EH (cell line): Measurements from ENCODE around the gene EGFLAM.

Experiments used
- DNase-seq: peaks from one replicate; pipeline ENCODE4 v3.0.0-alpha.2; 2015; ENCODE audit warnings: low read depth

EGFLAM gene

GRCh38 chr5:38258319-38259061, at the start of gene EGFLAM:
Gene EGFLAM, plus strand, starts transcription at chr5:38258559. Its CDS starts 196 bp downstream, at chr5:38258755.
- DNase-seq: peak; percentile 3

DNA sequence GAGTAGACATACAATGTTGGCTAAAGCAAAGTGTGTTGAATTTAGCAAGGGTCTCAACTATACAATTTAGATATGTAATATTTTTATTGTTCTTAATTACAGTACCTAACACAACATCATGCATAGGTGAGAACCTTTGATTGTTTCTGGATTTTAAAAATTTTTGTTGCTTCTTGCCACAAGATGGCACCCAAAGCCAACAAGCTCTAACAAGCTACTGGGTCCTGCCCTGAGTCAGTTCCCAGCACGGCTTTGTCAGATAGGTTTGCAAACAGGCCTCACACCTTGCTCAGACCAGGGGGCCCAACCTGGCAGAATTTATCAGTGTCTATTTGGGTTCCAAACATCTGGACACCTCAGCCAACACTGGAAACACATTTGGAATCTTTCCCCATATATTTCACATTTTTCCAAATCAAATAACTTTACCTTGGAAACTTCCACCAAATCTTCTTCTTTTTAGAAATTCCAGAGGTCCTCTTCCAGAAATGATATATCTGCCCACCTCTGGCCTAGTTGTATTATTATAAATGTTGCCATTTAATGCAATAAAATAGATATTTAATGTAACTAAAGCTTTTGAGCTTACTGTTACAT, 49.5 kb upstream of the EGFLAM start:
- DNase-seq: peak; percentile 32

DNA sequence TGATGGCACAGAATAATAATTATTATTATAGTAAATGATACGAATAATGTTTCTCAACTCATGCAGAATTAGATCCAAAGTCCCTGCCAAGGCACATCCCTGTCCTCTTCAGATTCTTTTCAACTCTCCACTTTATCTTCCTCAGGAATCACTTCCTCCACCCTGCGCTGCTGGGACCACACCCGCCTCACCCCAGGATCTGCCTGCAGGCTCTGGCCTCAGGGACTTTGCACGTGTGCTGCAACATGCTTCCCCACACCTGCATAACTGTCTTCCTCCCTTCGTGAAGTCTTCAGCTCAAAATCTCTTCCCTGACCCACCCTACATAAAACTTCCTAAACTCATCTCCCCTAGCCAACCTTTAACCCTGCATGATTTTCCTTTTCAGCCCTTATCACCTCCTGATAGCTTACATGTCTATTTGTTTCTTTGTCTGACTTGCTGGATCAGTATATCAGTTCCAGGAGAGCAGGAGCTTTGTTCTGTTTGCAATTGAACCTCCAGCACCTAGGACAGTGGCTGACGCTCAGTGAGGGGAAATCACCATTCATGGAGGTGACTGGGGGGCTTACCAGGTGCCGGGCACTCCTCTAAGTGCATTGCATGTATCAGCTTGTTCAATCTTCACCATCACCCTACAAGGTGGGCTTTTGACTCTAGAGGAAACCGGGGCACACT, 47.5 kb upstream of the EGFLAM start:
- DNase-seq: no peak

- DNase-seq: no peak
Measured at GRCh38 chr5:38211354-38211710, 47.0 kb upstream of the EGFLAM start.

DNA sequence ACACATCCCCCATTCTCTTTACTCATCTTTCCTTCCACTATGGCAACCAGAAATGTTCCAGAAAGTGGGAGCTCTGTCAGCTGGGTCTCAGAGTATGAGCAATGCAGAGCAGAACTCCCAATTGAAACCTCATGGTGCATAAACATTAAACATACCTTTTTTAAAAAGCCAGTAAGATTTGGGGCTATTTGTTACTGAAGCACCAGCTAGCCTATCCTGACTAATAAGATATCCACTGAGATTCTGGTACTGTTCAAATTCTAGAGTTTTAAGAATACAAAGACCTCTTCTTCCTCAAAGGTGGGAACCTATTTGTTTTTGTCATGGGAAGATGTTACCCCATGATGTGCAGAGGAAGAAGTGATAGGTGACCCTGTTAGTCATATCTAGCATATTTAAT, 46.1 kb upstream of the EGFLAM start:
- no peak for DNase-seq

DNA sequence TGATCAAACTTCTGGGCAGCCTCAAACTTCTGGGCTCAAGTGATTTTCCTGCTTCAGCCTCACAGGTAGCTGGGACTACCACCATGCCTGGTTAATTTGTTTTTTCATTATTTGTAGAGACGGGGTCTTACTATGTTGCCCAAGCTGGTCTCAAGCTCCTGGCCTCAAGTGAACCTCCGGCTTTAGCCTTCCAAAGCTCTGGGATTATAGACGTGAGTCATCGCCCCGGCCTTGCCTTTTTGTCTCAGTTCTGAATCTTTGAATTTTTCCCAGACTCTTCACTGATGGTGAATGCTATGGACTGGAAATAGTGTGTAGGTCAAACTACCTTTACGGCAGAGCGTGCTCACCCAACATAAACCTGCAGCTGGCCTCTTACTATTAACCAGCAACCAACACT, 32.3 kb upstream of the EGFLAM start:
- no peak for DNase-seq

DNA sequence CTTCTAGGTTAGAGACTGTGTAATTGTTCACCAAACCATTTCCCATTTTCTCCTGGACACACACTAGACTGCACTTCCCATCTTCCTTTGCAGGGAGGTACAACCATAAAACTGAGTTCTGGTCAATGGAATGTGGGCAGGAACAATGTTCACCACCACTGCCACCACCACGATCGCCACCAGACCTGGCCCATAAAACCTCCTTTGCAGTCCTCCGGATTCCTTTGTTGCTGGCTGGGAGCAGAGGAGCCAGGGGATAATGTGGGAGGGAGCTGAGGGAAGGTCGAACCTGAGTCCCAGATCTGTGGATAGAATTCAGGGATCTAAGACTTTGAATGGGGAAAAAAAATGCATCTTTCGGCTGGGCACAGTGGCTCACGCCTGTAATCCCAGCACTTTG, 29.4 kb upstream of the EGFLAM start:
- DNase-seq: no peak

DNA sequence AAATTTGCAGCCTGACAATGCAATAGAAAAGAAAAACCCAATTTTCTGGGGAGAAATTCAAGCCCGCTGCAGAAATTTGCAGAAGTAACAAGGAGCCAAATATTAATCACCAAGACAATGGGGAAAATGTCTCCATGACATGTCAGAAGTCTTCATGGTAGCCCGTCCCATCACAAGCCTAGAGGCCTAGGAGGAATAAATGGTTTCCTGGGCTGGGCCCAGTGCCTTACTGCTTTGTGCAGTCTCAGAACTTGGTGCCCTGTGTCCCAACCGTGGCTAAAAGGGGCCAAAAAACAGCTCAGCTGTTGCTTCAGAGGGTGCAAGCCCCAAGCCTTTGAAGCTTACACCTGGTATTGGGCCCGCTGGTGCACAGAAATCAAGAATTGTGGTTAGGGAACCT, 23.6 kb upstream of the EGFLAM start:
- no peak for DNase-seq

- no peak for DNase-seq
Measured at GRCh38 chr5:38237681-38238080, 20.7 kb upstream of the EGFLAM start.

DNA sequence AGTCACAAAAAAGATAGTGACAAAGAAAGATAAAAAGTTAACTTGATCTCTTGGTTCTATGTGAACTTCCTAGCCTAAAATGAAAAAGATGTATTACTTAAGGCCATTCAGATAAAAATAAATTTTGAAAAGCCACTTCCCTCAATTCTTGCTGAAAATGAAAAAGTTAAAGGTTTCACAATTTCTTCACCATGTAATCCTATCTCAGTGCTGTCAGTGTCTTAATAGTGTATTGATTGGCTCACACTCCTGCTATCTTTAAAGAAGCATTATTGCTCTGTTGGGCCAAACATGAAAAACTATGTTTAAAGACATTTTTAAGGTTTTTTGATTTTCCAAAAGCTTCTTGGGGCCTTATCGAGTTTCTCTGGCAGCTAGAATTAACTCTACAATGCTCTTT, 18.1 kb upstream of the EGFLAM start:
- no peak for DNase-seq

DNA sequence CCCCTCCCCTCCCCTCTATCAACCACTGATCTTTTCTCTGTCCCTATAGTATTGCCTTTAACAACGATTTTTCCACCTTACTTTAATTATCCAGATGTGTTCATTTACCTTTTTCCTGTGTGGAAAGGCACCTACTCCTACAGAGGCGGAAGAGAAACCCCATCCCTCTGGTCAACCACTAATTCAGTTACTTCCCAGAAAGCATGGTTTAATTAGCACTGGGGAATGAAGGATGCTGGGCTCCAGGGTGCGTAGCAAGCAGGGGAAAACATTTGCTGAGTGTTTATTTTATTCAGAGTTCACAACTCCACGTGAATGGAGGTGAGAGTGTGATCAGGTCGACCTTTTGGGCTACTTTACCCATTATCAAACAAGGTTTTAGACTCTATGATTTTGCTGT, 16.7 kb upstream of the EGFLAM start:
- no peak for DNase-seq

- DNase-seq: no peak
Measured at GRCh38 chr5:38245307-38245706, 13.1 kb upstream of the EGFLAM start.

- DNase-seq: no peak
Measured at GRCh38 chr5:38249301-38249700, 9.1 kb upstream of the EGFLAM start.

DNA sequence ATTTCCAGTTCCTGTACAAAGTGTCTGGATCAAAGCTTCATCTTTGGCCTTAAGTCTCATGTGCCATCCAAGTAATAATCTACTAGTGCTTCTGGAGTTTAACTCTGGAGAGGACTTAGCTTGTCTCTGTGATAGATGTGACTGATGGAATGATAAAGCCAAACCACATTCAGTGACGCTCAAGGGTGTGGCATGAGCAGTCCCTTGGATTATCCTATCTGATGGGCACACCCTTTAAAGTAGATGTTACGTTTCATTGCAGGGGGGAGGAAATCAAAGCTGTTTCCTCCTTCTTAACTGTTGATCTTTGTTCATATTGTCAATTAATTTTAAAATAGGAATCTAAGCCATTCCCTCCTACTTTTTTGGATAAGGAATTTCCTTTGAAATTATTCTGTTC, 8.5 kb upstream of the EGFLAM start:
- no peak for DNase-seq

- no peak for DNase-seq
Measured at GRCh38 chr5:38250763-38251448, 7.5 kb upstream of the EGFLAM start.

GRCh38 chr5:38253759-38254158, 4.6 kb upstream of the EGFLAM start:
- DNase-seq: no peak

DNA sequence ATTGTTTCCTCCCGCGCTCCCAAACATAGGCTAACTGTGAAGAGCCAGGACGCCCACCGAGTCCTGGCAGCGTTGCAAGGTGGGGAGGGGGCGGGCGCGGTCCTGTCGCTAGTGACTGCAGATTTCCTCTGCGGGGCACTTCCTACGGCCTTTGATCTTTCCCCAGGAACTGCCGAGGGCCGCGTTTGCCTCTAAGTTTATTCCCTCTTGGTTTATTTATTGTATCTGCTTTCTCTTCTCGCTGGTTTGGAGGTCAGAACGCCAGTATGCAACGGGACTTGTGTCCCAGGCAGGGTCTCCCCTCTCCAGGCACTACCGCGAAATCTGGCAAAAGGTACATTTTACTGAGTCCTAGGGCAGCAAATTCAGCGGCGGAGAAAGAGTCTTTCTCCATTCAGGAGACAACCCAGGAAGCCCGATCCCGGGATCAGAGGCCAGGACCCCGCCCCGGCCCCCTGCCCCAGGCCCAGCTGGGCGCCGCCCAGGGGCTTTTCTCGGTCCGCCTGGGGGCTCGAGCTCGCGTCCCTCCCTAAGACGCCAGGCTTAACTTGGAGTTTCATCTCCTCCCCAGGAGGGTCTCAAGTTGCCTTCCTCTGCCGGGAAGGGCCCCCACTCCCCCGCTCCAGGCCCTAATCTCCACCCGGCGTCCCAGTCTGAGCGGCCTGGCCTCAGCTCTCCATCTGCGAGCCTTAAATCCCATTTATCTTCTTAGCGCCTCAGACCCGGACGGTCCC, 884 bp upstream of the EGFLAM start:
- no peak for DNase-seq

DNA sequence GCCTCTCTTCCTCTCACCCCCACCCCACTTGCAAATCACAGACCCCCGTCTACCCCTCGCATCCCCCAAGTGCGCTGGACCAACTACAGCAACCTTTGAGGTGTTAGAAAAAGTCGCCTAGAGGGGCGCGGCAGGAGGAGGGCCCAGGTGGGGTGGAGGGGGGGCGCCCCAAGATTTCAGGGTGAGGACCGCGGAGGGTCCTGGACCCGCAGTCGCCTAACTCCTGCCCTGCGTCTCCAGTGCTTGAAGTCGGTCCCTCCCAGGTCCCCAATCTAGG, 379 bp upstream of the EGFLAM start:
- DNase-seq: no peak

GRCh38 chr5:38259062-38259808, 876 bp downstream of the EGFLAM start:
- no peak for DNase-seq

GRCh38 chr5:38259809-38260160, 1.4 kb downstream of the EGFLAM start:
- DNase-seq: no peak

DNA sequence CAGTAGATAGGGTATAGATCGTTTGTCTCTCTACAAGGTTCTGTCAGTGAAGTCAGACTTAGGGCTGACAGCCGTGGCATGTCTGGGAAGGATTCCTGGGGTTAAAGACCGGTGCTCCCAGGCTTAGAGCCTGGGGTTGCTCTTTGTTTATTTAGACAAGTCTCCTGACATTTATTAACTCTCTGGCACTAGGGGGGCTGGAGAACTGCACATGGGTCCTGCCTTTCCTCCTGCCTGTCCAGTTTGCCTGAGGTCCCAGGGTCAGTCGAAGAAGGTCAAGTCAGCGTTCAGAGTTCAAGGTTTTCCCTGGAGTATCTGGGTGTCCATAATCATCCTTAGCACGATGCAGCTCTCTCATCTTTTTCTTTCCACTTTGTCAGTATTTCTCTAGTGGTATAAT, 5.6 kb downstream of the EGFLAM start:
- no peak for DNase-seq
